Inferior parietal cortex (tissue), 1 donor: ENCODE results near the gene LDLRAD4.

Experiments
- DNase-seq: peaks from one replicate; pipeline ENCODE4 v3.0.0-alpha.2; 2016; ENCODE audit errors: extremely low spot score

Gene LDLRAD4

GRCh38 chr18:13284330-13285027 is 65.9 kb downstream of the LDLRAD4 start:
- DNase-seq, result no peak

GRCh38 chr18:13285874-13286273 is 67.3 kb downstream of the LDLRAD4 start:
- no peak for DNase-seq

- no peak for DNase-seq
Observed at GRCh38 chr18:13286456-13287125, 68.0 kb downstream of the LDLRAD4 start.

GRCh38 chr18:13287372-13287771 is 68.8 kb downstream of the LDLRAD4 start:
- DNase-seq, result no peak

GRCh38 chr18:13288509-13289133 is 70.1 kb downstream of the LDLRAD4 start:
- no peak for DNase-seq

GRCh38 chr18:13289481-13290205 is 71.1 kb downstream of the LDLRAD4 start:
- no peak for DNase-seq

- DNase-seq, result no peak
Observed at GRCh38 chr18:13290856-13291271, 72.3 kb downstream of the LDLRAD4 start.

GRCh38 chr18:13291299-13291698 is 72.7 kb downstream of the LDLRAD4 start:
- no peak for DNase-seq

- DNase-seq, result no peak
Observed at GRCh38 chr18:13291745-13292447, 73.3 kb downstream of the LDLRAD4 start.

- DNase-seq, result no peak
Observed at GRCh38 chr18:13292736-13293135, 74.2 kb downstream of the LDLRAD4 start.

GRCh38 chr18:13294309-13294708 is 75.7 kb downstream of the LDLRAD4 start:
- DNase-seq, result no peak

- DNase-seq, result no peak
Observed at GRCh38 chr18:13295894-13296293, 77.3 kb downstream of the LDLRAD4 start.

GRCh38 chr18:13296867-13297574 is 78.5 kb downstream of the LDLRAD4 start:
- no peak for DNase-seq

GRCh38 chr18:13298262-13298661 is 79.7 kb downstream of the LDLRAD4 start:
- DNase-seq, result no peak

GRCh38 chr18:13300029-13300428 is 81.5 kb downstream of the LDLRAD4 start:
- no peak for DNase-seq

GRCh38 chr18:13300796-13301195 is 82.2 kb downstream of the LDLRAD4 start:
- no peak for DNase-seq

GRCh38 chr18:13302040-13302439 is 83.5 kb downstream of the LDLRAD4 start:
- DNase-seq, result no peak

GRCh38 chr18:13302457-13303225 is 84.1 kb downstream of the LDLRAD4 start:
- DNase-seq, result no peak

GRCh38 chr18:13303756-13304364 is 85.3 kb downstream of the LDLRAD4 start:
- no peak for DNase-seq

- DNase-seq, result no peak
Observed at GRCh38 chr18:13305301-13305700, 86.7 kb downstream of the LDLRAD4 start.
